Type B pancreatic cell (in vitro differentiated cells): ENCODE data around the gene DLST. TPM values are rescaled to one million over a fixed set of nuclear protein-coding genes. Genes with fewer than 3 reads are reported as not detected.

ENCODE experiments used
- DNase-seq: peaks from one replicate; pipeline ENCODE4 v3.0.0; 2021; ENCODE audit warnings: mixed read lengths; ENCODE audit not compliant: unreplicated experiment; ENCODE audit errors: extremely low spot score
- H3K27ac Mint-ChIP-seq: 2 replicates; pipeline ENCODE4 v1.8.0; 2021; ENCODE audit warnings: mild to moderate bottlenecking, mixed read lengths
- H3K27me3 Mint-ChIP-seq: 2 replicates; pipeline ENCODE4 v1.8.0; 2021; ENCODE audit warnings: mixed read lengths
- H3K36me3 Mint-ChIP-seq: 2 replicates; pipeline ENCODE4 v1.8.0; 2021; ENCODE audit warnings: mixed read lengths
- H3K4me1 Mint-ChIP-seq: one replicate; pipeline ENCODE4 v1.8.0; 2021; ENCODE audit warnings: mixed read lengths; ENCODE audit not compliant: unreplicated experiment
- H3K4me3 Mint-ChIP-seq: 2 replicates; pipeline ENCODE4 v1.8.0; 2021; ENCODE audit warnings: mild to moderate bottlenecking, mixed read lengths
- H3K9me3 Mint-ChIP-seq: 2 replicates; pipeline ENCODE4 v1.8.0; 2021; ENCODE audit warnings: mixed read lengths
- total RNA-seq: library from RNA; stranded (reverse); gene quantifications from 2 replicates; pipeline ENCODE4 v1.2.1, GENCODE V29; 2021; ENCODE audit warnings: low replicate concordance
- TF ChIP-seq, protein P1 (sequence below): fragments of 200-600 bp; sonication (generic); conservative IDR thresholded peaks from 2 replicates; pipeline ENCODE4 v1.5.0; 2021; ENCODE audit warnings: antibody characterized with exemption, mild to moderate bottlenecking

Gene DLST
- total RNA-seq, 1 donor from 2014 or later: 97.2 TPM

GRCh38 chr14:74912111-74912510 lies 30.4 kb downstream of the DLST start:
- H3K4me3 Mint-ChIP-seq: no peak overlapping the region
- peaks cover 16% of the 10 kb centered on the region for H3K4me1 Mint-ChIP-seq
- H3K36me3 Mint-ChIP-seq: no peaks in the 10 kb centered on the region
- no peak for DNase-seq
- TF ChIP-seq, protein P1, sequence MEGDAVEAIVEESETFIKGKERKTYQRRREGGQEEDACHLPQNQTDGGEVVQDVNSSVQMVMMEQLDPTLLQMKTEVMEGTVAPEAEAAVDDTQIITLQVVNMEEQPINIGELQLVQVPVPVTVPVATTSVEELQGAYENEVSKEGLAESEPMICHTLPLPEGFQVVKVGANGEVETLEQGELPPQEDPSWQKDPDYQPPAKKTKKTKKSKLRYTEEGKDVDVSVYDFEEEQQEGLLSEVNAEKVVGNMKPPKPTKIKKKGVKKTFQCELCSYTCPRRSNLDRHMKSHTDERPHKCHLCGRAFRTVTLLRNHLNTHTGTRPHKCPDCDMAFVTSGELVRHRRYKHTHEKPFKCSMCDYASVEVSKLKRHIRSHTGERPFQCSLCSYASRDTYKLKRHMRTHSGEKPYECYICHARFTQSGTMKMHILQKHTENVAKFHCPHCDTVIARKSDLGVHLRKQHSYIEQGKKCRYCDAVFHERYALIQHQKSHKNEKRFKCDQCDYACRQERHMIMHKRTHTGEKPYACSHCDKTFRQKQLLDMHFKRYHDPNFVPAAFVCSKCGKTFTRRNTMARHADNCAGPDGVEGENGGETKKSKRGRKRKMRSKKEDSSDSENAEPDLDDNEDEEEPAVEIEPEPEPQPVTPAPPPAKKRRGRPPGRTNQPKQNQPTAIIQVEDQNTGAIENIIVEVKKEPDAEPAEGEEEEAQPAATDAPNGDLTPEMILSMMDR: no peak
- H3K27ac Mint-ChIP-seq: no peak overlapping the region
- H3K27me3 Mint-ChIP-seq: no peaks in the 10 kb centered on the region
- H3K9me3 Mint-ChIP-seq: no peaks in the 10 kb centered on the region

- Mint-ChIP-seq H3K27ac (no peak overlapping the region), H3K36me3 (no peaks in the 10 kb centered on the region), H3K4me3 (no peak overlapping the region), H3K9me3 (no peaks in the 10 kb centered on the region), H3K27me3 (no peaks in the 10 kb centered on the region), H3K4me1 (peaks cover 16% of the 10 kb centered on the region)
- no peak for DNase-seq
- TF ChIP-seq, protein P1: no peak
Observed at GRCh38 chr14:74912801-74913200, 31.1 kb downstream of the DLST start.

- no peak overlapping the region for H3K27ac Mint-ChIP-seq
- no peak overlapping the region for H3K4me3 Mint-ChIP-seq
- H3K9me3 Mint-ChIP-seq: no peaks in the 10 kb centered on the region
- no peak for DNase-seq
- TF ChIP-seq, protein P1: no peak
- no peaks in the 10 kb centered on the region for H3K27me3 Mint-ChIP-seq
- peaks cover 16% of the 10 kb centered on the region for H3K4me1 Mint-ChIP-seq
- H3K36me3 Mint-ChIP-seq: no peaks in the 10 kb centered on the region
Observed at GRCh38 chr14:74913393-74913910, 31.7 kb downstream of the DLST start.

DNA sequence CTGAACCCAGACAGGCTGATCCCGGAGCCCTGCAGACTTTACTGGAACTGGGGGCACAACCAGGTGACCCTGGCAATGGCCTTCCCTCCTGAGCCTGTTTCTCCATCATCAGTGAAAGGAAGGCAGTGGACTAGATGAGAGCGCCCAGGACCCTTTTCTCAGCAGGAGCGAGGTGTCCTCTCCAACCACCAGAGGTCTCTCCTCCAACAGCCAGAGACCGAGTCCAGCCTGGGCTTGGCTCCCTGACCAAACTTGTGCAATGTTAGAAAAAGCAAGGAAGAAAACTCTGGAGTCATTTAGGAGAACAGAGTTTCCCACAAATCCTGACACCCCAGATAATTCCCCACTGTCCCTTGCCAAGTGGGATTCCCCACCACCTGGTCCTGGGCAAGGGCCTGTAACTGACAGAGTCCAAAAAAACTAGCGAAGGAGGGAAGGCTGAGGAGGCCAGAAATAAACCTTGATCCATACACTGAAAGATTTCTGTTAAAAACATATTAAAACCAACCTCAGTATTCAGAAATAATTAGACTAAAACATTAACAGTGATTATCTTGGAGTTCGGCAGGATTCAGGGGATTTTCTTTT lies 32.4 kb downstream of the DLST start:
- peaks cover 16% of the 10 kb centered on the region for H3K4me1 Mint-ChIP-seq
- no peaks in the 10 kb centered on the region for H3K27me3 Mint-ChIP-seq
- no peaks in the 10 kb centered on the region for H3K36me3 Mint-ChIP-seq
- H3K9me3 Mint-ChIP-seq: no peaks in the 10 kb centered on the region
- no peak for DNase-seq
- TF ChIP-seq, protein P1: peak; percentile 77
- H3K4me3 Mint-ChIP-seq: no peak overlapping the region
- H3K27ac Mint-ChIP-seq: no peak overlapping the region

DNA sequence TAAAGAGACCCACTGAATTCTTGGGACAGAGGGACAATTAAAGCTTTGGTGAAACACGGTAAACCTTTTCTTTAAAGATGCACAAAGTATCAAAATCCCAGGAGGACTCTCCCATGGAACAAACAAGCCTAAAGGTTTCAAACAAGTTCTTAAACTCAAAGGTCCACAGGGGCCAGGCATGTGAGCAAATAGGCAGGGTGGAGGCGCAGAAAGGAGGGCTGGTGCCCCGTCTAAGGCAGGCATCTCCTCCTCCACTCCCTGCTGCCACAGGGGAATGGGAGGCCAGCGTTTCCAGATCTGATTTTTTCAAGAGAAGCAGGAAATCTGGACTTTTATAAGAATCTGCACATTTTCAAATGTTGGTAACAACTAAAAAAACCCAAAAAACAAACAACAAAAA lies 33.7 kb downstream of the DLST start:
- no peaks in the 10 kb centered on the region for H3K27me3 Mint-ChIP-seq

More for the DNA sequence above, 33.7 kb downstream of the DLST start:
- no peak for DNase-seq
- H3K9me3 Mint-ChIP-seq: no peaks in the 10 kb centered on the region
- H3K36me3 Mint-ChIP-seq: no peaks in the 10 kb centered on the region
- no peak overlapping the region for H3K27ac Mint-ChIP-seq
- H3K4me1 Mint-ChIP-seq: peaks cover 14% of the 10 kb centered on the region
- H3K4me3 Mint-ChIP-seq: no peak overlapping the region
- TF ChIP-seq, protein P1: no peak
